Hematopoietic multipotent progenitor cell treated with erythropoietin and hydrocortisone succinate and interleukin-3 and kit ligand, for 6 days (in vitro differentiated cells): ENCODE measurements around the gene SMIM26.
"Not testable (repeated sequence)": the region's sequence is repeated elsewhere in the genome, so short reads cannot be mapped to it uniquely, and the experiment has no call there.

Source experiments
- DNase-seq: peaks from one replicate; pipeline ENCODE4 v3.0.0-alpha.2; 2015

SMIM26 gene

GRCh38 chr20:18566892-18567738, at the start of gene SMIM26:
SMIM26 (plus strand) TSS chr20:18567432; CDS start chr20:18567479, 47 bp downstream.
- DNase-seq = peak; percentile 97

GRCh38 chr20:18522066-18522465, 45.2 kb upstream of the SMIM26 start:
- DNase-seq = not testable (repeated sequence)

GRCh38 chr20:18523066-18523465, 44.2 kb upstream of the SMIM26 start:
- no peak for DNase-seq

GRCh38 chr20:18524646-18525045, 42.6 kb upstream of the SMIM26 start:
- no peak for DNase-seq

- not testable (repeated sequence) for DNase-seq
Observed at GRCh38 chr20:18526761-18527160, 40.5 kb upstream of the SMIM26 start.

GRCh38 chr20:18527339-18527738, 39.9 kb upstream of the SMIM26 start:
- DNase-seq = no peak

- DNase-seq = no peak
Observed at GRCh38 chr20:18527836-18528235, 39.4 kb upstream of the SMIM26 start.

- no peak for DNase-seq
Observed at GRCh38 chr20:18529041-18529440, 38.2 kb upstream of the SMIM26 start.

GRCh38 chr20:18532626-18533025, 34.6 kb upstream of the SMIM26 start:
- no peak for DNase-seq

GRCh38 chr20:18533491-18533890, 33.7 kb upstream of the SMIM26 start:
- no peak for DNase-seq

GRCh38 chr20:18533978-18534644, 33.1 kb upstream of the SMIM26 start:
- DNase-seq = no peak

- DNase-seq = no peak
Observed at GRCh38 chr20:18537651-18538050, 29.6 kb upstream of the SMIM26 start.

- DNase-seq = no peak
Observed at GRCh38 chr20:18541741-18542140, 25.5 kb upstream of the SMIM26 start.

GRCh38 chr20:18543216-18543615, 24.0 kb upstream of the SMIM26 start:
- no peak for DNase-seq

- no peak for DNase-seq
Observed at GRCh38 chr20:18543932-18544331, 23.3 kb upstream of the SMIM26 start.

GRCh38 chr20:18545566-18545965, 21.7 kb upstream of the SMIM26 start:
- DNase-seq = no peak

- DNase-seq = no peak
Observed at GRCh38 chr20:18548465-18548864, 18.8 kb upstream of the SMIM26 start.

GRCh38 chr20:18553746-18554145, 13.5 kb upstream of the SMIM26 start:
- DNase-seq = no peak

GRCh38 chr20:18567739-18568091, 483 bp downstream of the SMIM26 start:
- peak; percentile 21 for DNase-seq

GRCh38 chr20:18571009-18571408, 3.8 kb downstream of the SMIM26 start:
- no peak for DNase-seq

GRCh38 chr20:18571578-18571977, 4.3 kb downstream of the SMIM26 start:
- DNase-seq = no peak

GRCh38 chr20:18577942-18578341, 10.7 kb downstream of the SMIM26 start:
- no peak for DNase-seq

- DNase-seq = peak; percentile 33
Observed at GRCh38 chr20:18578581-18578980, 11.3 kb downstream of the SMIM26 start.

GRCh38 chr20:18580012-18580411, 12.8 kb downstream of the SMIM26 start:
- DNase-seq = no peak
